ENCODE data around the gene PIGA.

The PIGA gene

GRCh38 chrX:15359701-15360100 lies 24.4 kb upstream of the PIGA start:
- H3K27ac ChIP-seq (ENCODE audit: extremely low read depth, low read depth, low read length) = no peak overlapping the region
- no peak overlapping the region for H3K4me3 ChIP-seq (ENCODE audit: low read depth, low read length)
- no peak for TF ChIP-seq ZNF426 (tag by site-specific recombination; IDR thresholded peaks at IDR 0.05)
- TF ChIP-seq ZNF157 (tag by site-specific recombination; IDR thresholded peaks at IDR 0.05) = no peak
- POLR2A ChIA-PET = no interaction called here
- no peaks in the 10 kb centered on the region for H3K36me3 ChIP-seq (ENCODE audit: control insufficient read depth in 2 of 2, insufficient read depth in 1 of 2, low read length in 2 of 2)
- no peaks in the 10 kb centered on the region for H3K4me1 ChIP-seq (ENCODE audit: control insufficient read depth, insufficient read depth, low read length)
- CTCF ChIA-PET = interaction anchor here (1.1 to 5.2 kb wide), 2 partner anchors 11 to 107 kb away, joined by 7 to 33 read pairs; no protein-coding TSS in a partner anchor
- no peaks in the 10 kb centered on the region for H3K9me3 ChIP-seq (ENCODE audit: control insufficient read depth, insufficient read depth, low read depth, low read length)

- Histone ChIP-seq H3K27ac (ENCODE audit: extremely low read depth, low read depth, low read length) (no peak overlapping the region), H3K9me3 (ENCODE audit: control insufficient read depth, insufficient read depth, low read depth, low read length) (no peaks in the 10 kb centered on the region), H3K36me3 (ENCODE audit: control insufficient read depth in 2 of 2, insufficient read depth in 1 of 2, low read length in 2 of 2) (no peaks in the 10 kb centered on the region), H3K4me1 (ENCODE audit: control insufficient read depth, insufficient read depth, low read length) (no peaks in the 10 kb centered on the region), H3K4me3 (ENCODE audit: low read depth, low read length) (no peak overlapping the region)
- ChIA-PET CTCF (interaction anchor here (1.1 to 5.2 kb wide), 3 partner anchors 10 to 110 kb away, joined by 6 to 33 read pairs (median 10); no protein-coding TSS in a partner anchor), POLR2A (interaction anchor here (0.7 kb wide), 1 partner anchor 56 kb away, joined by 6 read pairs; no protein-coding TSS in a partner anchor)
- TF ChIP-seq, protein P1, sequence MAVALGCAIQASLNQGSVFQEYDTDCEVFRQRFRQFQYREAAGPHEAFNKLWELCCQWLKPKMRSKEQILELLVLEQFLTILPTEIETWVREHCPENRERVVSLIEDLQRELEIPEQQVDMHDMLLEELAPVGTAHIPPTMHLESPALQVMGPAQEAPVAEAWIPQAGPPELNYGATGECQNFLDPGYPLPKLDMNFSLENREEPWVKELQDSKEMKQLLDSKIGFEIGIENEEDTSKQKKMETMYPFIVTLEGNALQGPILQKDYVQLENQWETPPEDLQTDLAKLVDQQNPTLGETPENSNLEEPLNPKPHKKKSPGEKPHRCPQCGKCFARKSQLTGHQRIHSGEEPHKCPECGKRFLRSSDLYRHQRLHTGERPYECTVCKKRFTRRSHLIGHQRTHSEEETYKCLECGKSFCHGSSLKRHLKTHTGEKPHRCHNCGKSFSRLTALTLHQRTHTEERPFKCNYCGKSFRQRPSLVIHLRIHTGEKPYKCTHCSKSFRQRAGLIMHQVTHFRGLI (tag by site-specific recombination; IDR thresholded peaks at IDR 0.05) = no peak
- TF ChIP-seq GLI2 (tag by site-specific recombination; IDR thresholded peaks at IDR 0.05; ENCODE audit: borderline replicate concordance, low read depth) = no peak
- TF ChIP-seq, protein P2, sequence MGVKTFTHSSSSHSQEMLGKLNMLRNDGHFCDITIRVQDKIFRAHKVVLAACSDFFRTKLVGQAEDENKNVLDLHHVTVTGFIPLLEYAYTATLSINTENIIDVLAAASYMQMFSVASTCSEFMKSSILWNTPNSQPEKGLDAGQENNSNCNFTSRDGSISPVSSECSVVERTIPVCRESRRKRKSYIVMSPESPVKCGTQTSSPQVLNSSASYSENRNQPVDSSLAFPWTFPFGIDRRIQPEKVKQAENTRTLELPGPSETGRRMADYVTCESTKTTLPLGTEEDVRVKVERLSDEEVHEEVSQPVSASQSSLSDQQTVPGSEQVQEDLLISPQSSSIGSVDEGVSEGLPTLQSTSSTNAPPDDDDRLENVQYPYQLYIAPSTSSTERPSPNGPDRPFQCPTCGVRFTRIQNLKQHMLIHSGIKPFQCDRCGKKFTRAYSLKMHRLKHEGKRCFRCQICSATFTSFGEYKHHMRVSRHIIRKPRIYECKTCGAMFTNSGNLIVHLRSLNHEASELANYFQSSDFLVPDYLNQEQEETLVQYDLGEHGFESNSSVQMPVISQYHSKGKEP (tag by site-specific recombination; IDR thresholded peaks at IDR 0.05) = no peak
- no peak for TF ChIP-seq ZNF585B (tag by site-specific recombination; IDR thresholded peaks at IDR 0.05)
- TF ChIP-seq ZFP69B (tag by site-specific recombination; IDR thresholded peaks at IDR 0.05) = no peak
- TF ChIP-seq ZNF211 (tag by site-specific recombination; IDR thresholded peaks at IDR 0.05; ENCODE audit: low read depth) = no peak
- no peak for TF ChIP-seq ZNF529 (tag by site-specific recombination; IDR thresholded peaks at IDR 0.05; ENCODE audit: insufficient replicate concordance)
- TF ChIP-seq, protein P3, sequence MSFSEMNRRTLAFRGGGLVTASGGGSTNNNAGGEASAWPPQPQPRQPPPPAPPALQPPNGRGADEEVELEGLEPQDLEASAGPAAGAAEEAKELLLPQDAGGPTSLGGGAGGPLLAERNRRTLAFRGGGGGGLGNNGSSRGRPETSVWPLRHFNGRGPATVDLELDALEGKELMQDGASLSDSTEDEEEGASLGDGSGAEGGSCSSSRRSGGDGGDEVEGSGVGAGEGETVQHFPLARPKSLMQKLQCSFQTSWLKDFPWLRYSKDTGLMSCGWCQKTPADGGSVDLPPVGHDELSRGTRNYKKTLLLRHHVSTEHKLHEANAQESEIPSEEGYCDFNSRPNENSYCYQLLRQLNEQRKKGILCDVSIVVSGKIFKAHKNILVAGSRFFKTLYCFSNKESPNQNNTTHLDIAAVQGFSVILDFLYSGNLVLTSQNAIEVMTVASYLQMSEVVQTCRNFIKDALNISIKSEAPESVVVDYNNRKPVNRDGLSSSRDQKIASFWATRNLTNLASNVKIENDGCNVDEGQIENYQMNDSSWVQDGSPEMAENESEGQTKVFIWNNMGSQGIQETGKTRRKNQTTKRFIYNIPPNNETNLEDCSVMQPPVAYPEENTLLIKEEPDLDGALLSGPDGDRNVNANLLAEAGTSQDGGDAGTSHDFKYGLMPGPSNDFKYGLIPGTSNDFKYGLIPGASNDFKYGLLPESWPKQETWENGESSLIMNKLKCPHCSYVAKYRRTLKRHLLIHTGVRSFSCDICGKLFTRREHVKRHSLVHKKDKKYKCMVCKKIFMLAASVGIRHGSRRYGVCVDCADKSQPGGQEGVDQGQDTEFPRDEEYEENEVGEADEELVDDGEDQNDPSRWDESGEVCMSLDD (tag by site-specific recombination; IDR thresholded peaks at IDR 0.05) = no peak
- TF ChIP-seq ZNF350 (tag by site-specific recombination; IDR thresholded peaks at IDR 0.05) = no peak
- TF ChIP-seq ZNF48 (tag by site-specific recombination; IDR thresholded peaks at IDR 0.05) = no peak
- no peak for TF ChIP-seq ZNF558 (tag by site-specific recombination; IDR thresholded peaks at IDR 0.05)
- no peak for TF ChIP-seq HOXC10 (CRISPR knock-in tag; IDR thresholded peaks at IDR 0.05)
- TF ChIP-seq BCL11B (tag by site-specific recombination; IDR thresholded peaks at IDR 0.05; ENCODE audit: low read depth) = no peak
- TF ChIP-seq KLF8 (tag by site-specific recombination; IDR thresholded peaks at IDR 0.05) = no peak
- TF ChIP-seq ZFHX2 (tag by site-specific recombination; conservative IDR thresholded peaks at IDR 0.05) = no peak
- no peak for TF ChIP-seq ZNF549 (tag by site-specific recombination; IDR thresholded peaks at IDR 0.05)
- no peak for TF ChIP-seq GLIS2 (tag by site-specific recombination; IDR thresholded peaks at IDR 0.05)
- TF ChIP-seq ZNF624 (tag by site-specific recombination; IDR thresholded peaks at IDR 0.05) = no peak
- no peak for TF ChIP-seq ZBTB7A (tag by site-specific recombination; IDR thresholded peaks at IDR 0.05; ENCODE audit: low read depth)
Measured at GRCh38 chrX:15358533-15358932, 23.2 kb upstream of the PIGA start.
